ENCODE results near the gene ELAPOR1.
A peak's percentile ranks its signal among the peaks of the same experiment; 100 is the strongest.

ELAPOR1 gene

DNA sequence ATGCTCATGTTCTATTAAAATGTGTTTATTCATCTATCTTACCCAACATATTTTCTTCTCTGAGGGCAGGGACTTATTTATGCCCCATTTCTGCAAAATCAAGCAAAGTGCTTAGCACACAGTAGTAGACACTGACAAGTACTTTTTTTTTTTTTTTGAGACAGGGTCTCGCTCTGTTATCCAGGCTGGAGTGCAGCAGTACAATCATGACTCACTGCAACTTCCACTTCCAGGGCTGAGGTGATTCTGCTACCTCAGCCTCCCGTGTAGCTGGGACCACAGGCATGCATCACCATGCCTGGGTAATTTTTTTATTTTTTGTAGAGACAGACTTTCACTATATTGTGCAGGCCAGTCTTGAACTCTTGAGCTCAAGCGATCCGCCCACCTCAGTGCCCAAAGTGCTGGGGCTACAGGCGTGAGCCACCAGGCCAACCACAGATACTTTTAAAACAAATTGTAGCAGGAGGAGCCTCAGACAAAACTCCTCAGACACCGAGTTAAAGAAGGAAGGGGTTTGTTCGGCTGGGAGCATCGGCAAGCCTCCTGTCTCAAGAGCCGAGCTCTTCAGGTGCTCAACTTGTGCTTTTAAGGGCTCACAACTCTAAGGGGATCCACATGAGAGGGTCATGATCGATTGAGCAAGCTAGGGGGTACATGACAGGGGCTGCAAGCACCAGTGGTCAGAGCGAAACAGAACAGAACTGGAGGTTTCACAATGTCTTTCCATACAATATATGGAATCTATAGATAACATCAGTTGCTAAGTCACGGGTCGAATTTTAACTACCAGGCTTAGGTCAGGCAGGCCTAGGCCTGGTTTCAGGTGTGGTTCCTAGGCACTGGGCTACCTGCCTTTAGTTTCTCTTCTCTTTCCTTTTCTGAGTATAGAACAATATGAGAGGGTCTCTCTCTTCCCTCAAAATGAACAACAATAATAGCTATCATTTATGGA, 29.1 kb upstream of the ELAPOR1 start:
- H3K4me1 ChIP-seq (ENCODE audit: control insufficient read depth, insufficient read depth, low read length) = peaks cover 20% of the 10 kb centered on the region
- no peaks in the 10 kb centered on the region for H3K36me3 ChIP-seq (ENCODE audit: control insufficient read depth, insufficient read depth, low read length)
- no peaks in the 10 kb centered on the region for H3K27me3 ChIP-seq (ENCODE audit: control insufficient read depth, insufficient read depth, low read length)
- H3K4me3 ChIP-seq (ENCODE audit: low read depth, low read length) = no peak overlapping the region
- H3K27ac ChIP-seq (ENCODE audit: low read depth, low read length) = no peak overlapping the region
- no peak overlapping the region for H3K9ac ChIP-seq (ENCODE audit: low read depth, low read length)
- no peaks in the 10 kb centered on the region for H3K9me3 ChIP-seq (ENCODE audit: control insufficient read depth, insufficient read depth, low read length)

DNA sequence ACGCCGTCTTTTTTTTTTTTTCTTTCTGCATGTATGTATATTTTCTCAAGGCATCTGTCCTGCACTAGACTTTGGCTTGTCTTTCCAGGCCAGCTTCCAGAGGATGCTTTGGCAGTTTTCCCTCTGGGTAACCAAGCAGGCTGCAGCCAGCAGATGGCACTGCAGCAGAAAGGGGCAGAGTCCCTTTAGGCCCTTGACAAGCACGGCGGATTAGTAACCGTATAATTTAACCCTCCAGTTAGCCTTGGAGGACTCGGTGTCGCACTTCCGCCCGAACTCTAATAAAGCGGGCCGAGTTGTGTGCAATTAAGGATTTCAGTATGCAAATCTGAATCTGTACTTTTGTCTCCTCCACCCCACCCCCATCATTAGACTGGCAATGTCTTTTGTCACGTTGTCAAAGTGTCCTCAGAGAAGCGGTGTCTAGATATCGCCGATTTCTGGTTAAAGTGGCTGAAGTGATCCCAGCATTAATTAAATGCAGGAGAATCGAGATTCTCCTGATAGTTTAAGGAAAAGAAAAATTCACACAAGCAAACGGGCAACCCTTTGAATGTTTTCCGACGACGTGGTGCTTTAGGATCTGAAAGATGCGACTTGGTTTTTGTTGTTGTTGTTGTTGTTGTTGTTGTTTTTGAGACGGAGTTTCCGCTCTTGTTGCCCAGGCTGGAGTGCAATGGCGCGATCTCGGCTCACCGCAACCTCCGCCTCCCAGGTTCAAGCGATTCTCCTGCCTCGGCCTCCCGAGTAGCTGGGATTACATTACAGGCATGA, 24.5 kb upstream of the ELAPOR1 start:
- no peak overlapping the region for H3K9ac ChIP-seq (ENCODE audit: low read depth, low read length)
- no peaks in the 10 kb centered on the region for H3K9me3 ChIP-seq (ENCODE audit: control insufficient read depth, insufficient read depth, low read length)
- no peak overlapping the region for H3K27ac ChIP-seq (ENCODE audit: low read depth, low read length)
- no peaks in the 10 kb centered on the region for H3K27me3 ChIP-seq (ENCODE audit: control insufficient read depth, insufficient read depth, low read length)
- peaks cover 8% of the 10 kb centered on the region for H3K36me3 ChIP-seq (ENCODE audit: control insufficient read depth, insufficient read depth, low read length)
- H3K4me3 ChIP-seq (ENCODE audit: low read depth, low read length) = peak overlapping the region; percentile 92; the same call in 1 of the 2 replicates
- H3K4me1 ChIP-seq (ENCODE audit: control insufficient read depth, insufficient read depth, low read length) = peaks cover 7% of the 10 kb centered on the region

DNA sequence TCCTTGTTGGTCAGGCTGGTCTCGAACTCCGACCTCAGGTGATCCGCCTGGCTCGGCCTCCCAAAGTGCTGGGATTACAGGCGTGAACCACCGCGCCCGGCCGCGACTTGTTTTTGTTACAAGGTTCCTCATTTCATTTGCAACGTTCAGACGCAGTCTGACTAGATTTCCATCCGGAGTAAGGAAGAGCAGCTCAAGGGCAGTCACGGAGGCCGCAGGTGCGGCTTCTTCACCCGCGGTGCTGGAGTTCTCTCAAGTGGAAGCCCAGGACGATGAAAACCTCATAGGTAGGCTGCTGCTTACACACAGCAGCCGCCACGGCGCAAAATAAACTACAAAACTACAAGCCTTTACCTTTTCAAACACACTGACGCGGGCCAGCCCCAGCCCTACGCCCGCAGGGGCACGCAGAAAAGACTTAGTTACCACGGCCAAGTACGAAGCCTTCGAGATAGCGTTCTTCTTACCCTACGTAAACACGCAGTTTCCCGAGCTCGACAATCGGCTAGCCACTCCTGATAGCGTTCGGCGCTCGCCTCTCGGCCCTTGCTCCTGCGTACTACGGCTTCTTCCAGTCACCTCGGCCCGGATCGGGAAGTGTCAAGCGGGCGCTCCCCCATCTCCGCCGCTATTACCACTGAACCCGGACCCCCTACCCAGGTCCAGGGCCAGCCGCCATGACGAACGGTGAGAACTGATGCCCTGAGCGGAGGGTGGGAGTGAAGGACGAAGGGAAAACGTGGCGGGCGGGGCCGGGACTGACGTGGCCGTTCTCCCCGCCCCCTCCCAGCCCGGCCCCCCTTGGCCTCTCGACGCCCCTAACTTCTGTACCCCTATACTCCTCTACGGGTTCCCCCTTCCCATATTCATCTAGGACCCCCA, 23.5 kb upstream of the ELAPOR1 start, which contains the start of gene TMEM167B:
Gene TMEM167B, plus strand, starts transcription at position 569 of the 882 bp plus-strand sequence. Its CDS starts 109 bp downstream, at position 678.
- Histone ChIP-seq H3K9me3 (ENCODE audit: control insufficient read depth, insufficient read depth, low read length) (no peaks in the 10 kb centered on the region), H3K36me3 (ENCODE audit: control insufficient read depth, insufficient read depth, low read length) (peaks cover 14% of the 10 kb centered on the region), H3K9ac (ENCODE audit: low read depth, low read length) (peak within 1 kb of the TSS; percentile 73), H3K4me1 (ENCODE audit: control insufficient read depth, insufficient read depth, low read length) (peaks cover 7% of the 10 kb centered on the region), H3K27ac (ENCODE audit: low read depth, low read length) (peak within 1 kb of the TSS; percentile 91), H3K4me3 (ENCODE audit: low read depth, low read length) (peak within 1 kb of the TSS; percentile 92), H3K27me3 (ENCODE audit: control insufficient read depth, insufficient read depth, low read length) (no peaks in the 10 kb centered on the region)

DNA sequence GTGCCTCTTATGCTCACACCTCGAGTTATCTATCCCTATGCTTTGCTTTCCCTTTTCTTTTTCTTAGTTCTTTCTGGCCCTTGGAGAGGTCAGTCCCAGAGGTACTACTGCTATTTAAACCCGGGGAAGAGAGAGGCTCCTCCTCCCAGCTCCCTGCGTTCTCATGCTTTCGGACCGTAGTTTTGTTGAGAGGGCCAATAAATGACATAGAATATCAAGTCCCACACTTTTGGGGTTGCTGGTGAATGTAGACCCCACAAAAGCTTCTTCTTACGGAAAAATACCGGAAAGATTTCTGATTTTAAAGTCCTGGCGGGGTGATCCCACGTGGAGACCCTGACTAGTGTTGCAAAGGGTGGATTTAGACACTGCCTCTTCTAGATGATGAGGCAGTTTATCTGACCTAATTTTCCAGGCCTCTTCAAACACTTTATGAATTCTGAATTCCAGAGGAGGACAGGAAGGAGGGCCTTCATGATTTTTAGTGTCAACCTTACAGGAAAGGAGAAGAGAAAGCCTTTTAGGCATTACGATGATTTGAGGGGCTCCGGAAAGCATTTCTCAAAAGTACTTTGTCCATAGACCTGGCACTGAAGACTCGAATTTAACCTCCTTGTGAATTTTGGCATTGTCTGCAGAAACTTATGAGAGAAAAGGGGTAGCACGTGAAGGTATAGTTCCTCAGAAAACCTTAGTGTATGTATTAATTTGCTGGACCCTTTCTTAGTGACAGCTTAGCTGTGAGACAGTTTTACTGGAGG, 22.7 kb upstream of the ELAPOR1 start:
- Histone ChIP-seq H3K9me3 (ENCODE audit: control insufficient read depth, insufficient read depth, low read length) (no peaks in the 10 kb centered on the region), H3K36me3 (ENCODE audit: control insufficient read depth, insufficient read depth, low read length) (peaks cover 14% of the 10 kb centered on the region), H3K9ac (ENCODE audit: low read depth, low read length) (peak overlapping the region; percentile 73), H3K4me1 (ENCODE audit: control insufficient read depth, insufficient read depth, low read length) (peaks cover 7% of the 10 kb centered on the region), H3K27me3 (ENCODE audit: control insufficient read depth, insufficient read depth, low read length) (no peaks in the 10 kb centered on the region), H3K27ac (ENCODE audit: low read depth, low read length) (peak overlapping the region; percentile 91), H3K4me3 (ENCODE audit: low read depth, low read length) (peak overlapping the region; percentile 92)

DNA sequence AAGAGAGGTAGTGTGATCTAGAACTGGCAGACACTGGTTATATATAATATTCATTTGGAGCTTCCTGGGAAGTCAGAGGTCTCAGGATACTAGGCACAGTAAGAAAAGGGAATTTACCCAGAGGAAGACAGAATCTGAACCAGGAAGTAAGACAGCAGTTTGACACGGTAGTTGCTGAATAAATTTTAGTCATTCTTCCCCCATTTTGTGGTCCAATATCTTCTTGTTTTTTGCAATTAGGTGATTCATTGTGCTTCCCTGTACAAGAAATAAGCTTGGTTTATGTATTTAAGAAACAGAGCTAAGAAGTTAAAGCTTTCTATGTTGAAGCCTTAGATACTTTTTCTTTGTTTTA, 22.1 kb upstream of the ELAPOR1 start:
- Histone ChIP-seq H3K9ac (ENCODE audit: low read depth, low read length) (peak overlapping the region; percentile 73), H3K9me3 (ENCODE audit: control insufficient read depth, insufficient read depth, low read length) (no peaks in the 10 kb centered on the region), H3K27ac (ENCODE audit: low read depth, low read length) (no peak overlapping the region), H3K4me3 (ENCODE audit: low read depth, low read length) (peak overlapping the region; percentile 92), H3K27me3 (ENCODE audit: control insufficient read depth, insufficient read depth, low read length) (no peaks in the 10 kb centered on the region), H3K4me1 (ENCODE audit: control insufficient read depth, insufficient read depth, low read length) (peaks cover 7% of the 10 kb centered on the region), H3K36me3 (ENCODE audit: control insufficient read depth, insufficient read depth, low read length) (peaks cover 14% of the 10 kb centered on the region)

DNA sequence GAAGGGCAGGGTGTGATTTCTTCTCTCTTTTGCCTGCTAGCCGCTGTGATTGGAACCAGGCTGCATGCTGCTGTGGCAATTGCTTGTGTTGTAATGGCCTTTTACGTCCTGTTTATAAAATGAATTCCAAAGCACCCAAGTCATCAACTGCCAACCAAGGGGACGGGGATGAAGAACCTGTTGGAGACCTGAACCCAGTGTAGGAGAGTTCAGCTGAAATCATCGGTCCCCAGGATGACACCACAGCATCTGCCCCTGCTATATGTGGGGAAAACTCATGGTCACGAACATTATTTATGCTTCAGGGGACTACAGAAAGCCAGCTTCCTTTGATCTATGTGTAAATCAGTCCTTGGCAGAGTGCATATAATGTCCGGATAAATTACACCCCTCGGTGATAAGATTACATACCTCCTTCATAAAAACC, 19.5 kb upstream of the ELAPOR1 start:
- Histone ChIP-seq H3K36me3 (ENCODE audit: control insufficient read depth, insufficient read depth, low read length) (peaks cover 14% of the 10 kb centered on the region), H3K27ac (ENCODE audit: low read depth, low read length) (no peak overlapping the region), H3K4me3 (ENCODE audit: low read depth, low read length) (no peak overlapping the region), H3K9ac (ENCODE audit: low read depth, low read length) (no peak overlapping the region), H3K27me3 (ENCODE audit: control insufficient read depth, insufficient read depth, low read length) (no peaks in the 10 kb centered on the region), H3K4me1 (ENCODE audit: control insufficient read depth, insufficient read depth, low read length) (peaks cover 6% of the 10 kb centered on the region), H3K9me3 (ENCODE audit: control insufficient read depth, insufficient read depth, low read length) (no peaks in the 10 kb centered on the region)

DNA sequence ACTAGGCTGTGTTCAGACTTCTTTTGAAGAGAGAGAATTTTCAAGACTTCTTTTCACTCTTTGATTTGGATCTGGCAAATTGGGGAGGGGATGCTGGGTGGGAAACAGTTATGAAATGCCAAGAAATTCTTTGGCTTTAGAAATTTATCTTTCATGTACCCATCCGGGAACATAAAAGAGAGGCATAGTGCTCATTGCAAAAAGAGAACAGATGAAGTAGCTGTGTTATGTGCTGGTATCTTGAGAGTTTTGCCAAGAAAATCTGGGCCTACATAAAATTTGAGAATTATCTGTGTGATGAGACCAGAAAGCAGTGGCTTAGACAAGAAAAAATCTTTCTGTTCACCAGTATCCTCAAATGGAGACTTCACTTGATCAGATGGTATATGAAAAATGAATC, 19.0 kb upstream of the ELAPOR1 start:
- H3K36me3 ChIP-seq (ENCODE audit: control insufficient read depth, insufficient read depth, low read length) = peaks cover 14% of the 10 kb centered on the region
- peaks cover 3% of the 10 kb centered on the region; the same call in 1 of the 2 replicates for H3K4me1 ChIP-seq (ENCODE audit: control insufficient read depth, insufficient read depth, low read length)
- H3K27ac ChIP-seq (ENCODE audit: low read depth, low read length) = no peak overlapping the region
- H3K4me3 ChIP-seq (ENCODE audit: low read depth, low read length) = no peak overlapping the region
- H3K27me3 ChIP-seq (ENCODE audit: control insufficient read depth, insufficient read depth, low read length) = no peaks in the 10 kb centered on the region
- no peak overlapping the region for H3K9ac ChIP-seq (ENCODE audit: low read depth, low read length)
- no peaks in the 10 kb centered on the region for H3K9me3 ChIP-seq (ENCODE audit: control insufficient read depth, insufficient read depth, low read length)

DNA sequence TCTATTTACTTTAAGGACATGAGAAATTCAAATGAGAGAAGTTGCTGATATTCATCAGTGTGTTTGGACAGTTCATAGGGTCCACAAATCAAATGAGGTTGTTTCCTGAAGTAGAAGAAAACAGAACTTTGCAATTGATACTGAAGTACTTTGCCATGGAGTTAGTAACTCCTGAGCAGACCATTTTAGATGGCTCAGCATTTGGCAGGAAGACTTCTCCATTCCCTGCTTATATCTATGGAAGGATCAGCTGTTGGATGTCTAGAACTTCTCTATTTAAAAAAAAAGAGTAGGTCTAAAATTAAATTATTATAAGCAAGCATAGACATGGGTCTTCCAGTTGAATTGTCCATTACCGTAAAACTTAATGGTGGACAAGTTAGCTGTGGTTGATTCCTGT, 18.3 kb upstream of the ELAPOR1 start:
- H3K9me3 ChIP-seq (ENCODE audit: control insufficient read depth, insufficient read depth, low read length) = no peaks in the 10 kb centered on the region
- H3K9ac ChIP-seq (ENCODE audit: low read depth, low read length) = no peak overlapping the region
- H3K27ac ChIP-seq (ENCODE audit: low read depth, low read length) = no peak overlapping the region
- H3K4me1 ChIP-seq (ENCODE audit: control insufficient read depth, insufficient read depth, low read length) = peaks cover 3% of the 10 kb centered on the region; the same call in 1 of the 2 replicates
- H3K27me3 ChIP-seq (ENCODE audit: control insufficient read depth, insufficient read depth, low read length) = no peaks in the 10 kb centered on the region
- peaks cover 14% of the 10 kb centered on the region for H3K36me3 ChIP-seq (ENCODE audit: control insufficient read depth, insufficient read depth, low read length)
- no peak overlapping the region for H3K4me3 ChIP-seq (ENCODE audit: low read depth, low read length)

DNA sequence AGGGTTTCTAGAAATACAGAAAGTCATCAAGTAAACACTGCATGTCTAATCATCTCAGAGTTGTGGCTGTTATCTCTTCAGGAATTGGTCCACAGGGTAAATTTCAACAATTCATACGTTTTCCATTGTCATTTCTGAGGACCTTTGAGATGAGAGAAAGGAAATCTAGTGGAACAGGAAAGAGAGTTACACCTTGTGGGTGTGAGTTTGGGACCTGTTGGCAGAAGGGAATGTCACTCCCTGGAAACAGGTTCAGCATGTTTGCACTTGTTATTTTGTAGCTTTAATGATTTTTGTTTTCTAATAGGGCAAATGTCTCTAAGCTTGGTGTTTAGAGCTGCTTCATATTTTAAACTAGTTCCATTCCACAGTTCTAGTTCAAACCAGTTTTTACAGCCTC, 17.8 kb upstream of the ELAPOR1 start:
- Histone ChIP-seq H3K9me3 (ENCODE audit: control insufficient read depth, insufficient read depth, low read length) (no peaks in the 10 kb centered on the region), H3K27ac (ENCODE audit: low read depth, low read length) (no peak overlapping the region), H3K27me3 (ENCODE audit: control insufficient read depth, insufficient read depth, low read length) (no peaks in the 10 kb centered on the region), H3K9ac (ENCODE audit: low read depth, low read length) (no peak overlapping the region), H3K4me1 (ENCODE audit: control insufficient read depth, insufficient read depth, low read length) (peaks cover 3% of the 10 kb centered on the region; the same call in 1 of the 2 replicates), H3K36me3 (ENCODE audit: control insufficient read depth, insufficient read depth, low read length) (peaks cover 14% of the 10 kb centered on the region), H3K4me3 (ENCODE audit: low read depth, low read length) (no peak overlapping the region)
